ENCODE measurements around the gene EHD4.

EHD4 gene

GRCh38 chr15:41972253-41973242, at the start of gene EHD4:
EHD4 (minus strand) TSS chr15:41972557; CDS start chr15:41972494, 63 bp downstream.
- peak; percentile 93 for FAIRE-seq

GRCh38 chr15:42021593-42021992, 49.2 kb upstream of the EHD4 start:
- FAIRE-seq = no peak

GRCh38 chr15:42020713-42021273, 48.4 kb upstream of the EHD4 start, which contains the start of gene PLA2G4E:
PLA2G4E (minus strand) TSS chr15:42021042; CDS start chr15:42021030, 12 bp downstream.
- FAIRE-seq = no peak

GRCh38 chr15:42018306-42019224, 46.2 kb upstream of the EHD4 start:
- no peak for FAIRE-seq

- FAIRE-seq = no peak
Observed at GRCh38 chr15:42016971-42017370, 44.6 kb upstream of the EHD4 start.

- FAIRE-seq = no peak
Observed at GRCh38 chr15:42014406-42014805, 42.0 kb upstream of the EHD4 start.

- no peak for FAIRE-seq
Observed at GRCh38 chr15:42012928-42013482, 40.6 kb upstream of the EHD4 start.

GRCh38 chr15:42012241-42012640, 39.9 kb upstream of the EHD4 start:
- no peak for FAIRE-seq

GRCh38 chr15:42011074-42011473, 38.7 kb upstream of the EHD4 start:
- no peak for FAIRE-seq

- FAIRE-seq = no peak
Observed at GRCh38 chr15:42010434-42010833, 38.1 kb upstream of the EHD4 start.

- no peak for FAIRE-seq
Observed at GRCh38 chr15:42009474-42009873, 37.1 kb upstream of the EHD4 start.

GRCh38 chr15:42009022-42009421, 36.7 kb upstream of the EHD4 start:
- no peak for FAIRE-seq

GRCh38 chr15:42007386-42007785, 35.0 kb upstream of the EHD4 start:
- no peak for FAIRE-seq

GRCh38 chr15:42002333-42002732, 30.0 kb upstream of the EHD4 start:
- no peak for FAIRE-seq

GRCh38 chr15:42001236-42001635, 28.9 kb upstream of the EHD4 start:
- FAIRE-seq = no peak

- no peak for FAIRE-seq
Observed at GRCh38 chr15:41999290-42000285, 27.2 kb upstream of the EHD4 start.

- no peak for FAIRE-seq
Observed at GRCh38 chr15:41997845-41998244, 25.5 kb upstream of the EHD4 start.

GRCh38 chr15:41996921-41997592, 24.7 kb upstream of the EHD4 start:
- FAIRE-seq = no peak

- FAIRE-seq = no peak
Observed at GRCh38 chr15:41996376-41996775, 24.0 kb upstream of the EHD4 start.

- no peak for FAIRE-seq
Observed at GRCh38 chr15:41995476-41995855, 23.1 kb upstream of the EHD4 start.
